Hematopoietic multipotent progenitor cell (in vitro differentiated cells): ENCODE measurements around the gene RIMS1. TPM values are rescaled to one million over a fixed set of nuclear protein-coding genes. Genes with fewer than 3 reads are reported as not detected.

Source experiments
- DNase-seq, 3 donors: peaks; one replicate each; pipeline ENCODE4 v3.0.0-alpha.2; 2011 to 2015; ENCODE audit warnings: low read depth in 2 of 3, low spot score in 2 of 3
- total RNA-seq: library from RNA; depleted of rRNA; stranded (reverse); fragments of >200 nt; gene quantifications from one replicate; pipeline ENCODE4 v1.2.3, GENCODE V29; 2012

The RIMS1 gene
- total RNA-seq, 1 donor: under 0.01 TPM

DNA sequence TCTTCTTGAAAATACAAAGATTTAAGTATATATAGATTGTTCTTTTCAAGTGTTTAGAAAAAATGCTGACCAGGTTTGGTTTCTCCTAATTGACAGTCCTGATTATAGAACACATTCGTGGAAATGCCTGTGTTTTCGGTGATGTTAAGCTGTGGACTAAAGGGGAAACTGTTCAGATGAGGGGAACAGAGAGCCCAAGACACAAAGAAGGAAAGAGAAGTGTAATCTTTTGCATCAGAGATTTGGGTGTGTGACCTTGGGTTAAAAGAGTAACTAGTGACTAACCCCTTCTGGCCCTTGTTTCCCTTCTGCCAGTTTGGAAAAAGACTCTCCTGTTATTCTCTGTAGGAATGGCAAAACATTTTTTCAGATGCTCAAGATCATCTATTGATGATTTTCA lies 331.3 kb downstream of the RIMS1 start:
- DNase-seq: no peak

DNA sequence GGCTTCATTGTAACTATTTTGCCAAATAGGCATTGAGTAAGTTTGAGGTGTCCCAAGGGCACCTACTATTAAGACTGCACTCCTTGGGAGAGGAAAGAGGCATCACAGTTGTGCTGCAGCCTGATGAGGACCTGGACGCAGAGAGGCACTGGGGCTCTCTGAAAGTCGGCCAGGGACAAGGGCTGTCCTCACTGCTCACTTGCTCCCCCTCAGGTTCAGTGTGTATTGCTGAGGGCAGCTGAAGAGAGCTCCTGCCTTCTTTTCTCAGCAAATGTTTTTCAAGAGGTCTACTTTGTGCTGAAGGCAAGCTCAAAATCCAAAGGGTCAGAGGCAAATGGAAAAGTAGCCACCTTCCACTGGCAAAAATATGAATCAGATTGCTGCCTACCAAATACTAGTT lies 331.8 kb downstream of the RIMS1 start:
- no peak for DNase-seq

DNA sequence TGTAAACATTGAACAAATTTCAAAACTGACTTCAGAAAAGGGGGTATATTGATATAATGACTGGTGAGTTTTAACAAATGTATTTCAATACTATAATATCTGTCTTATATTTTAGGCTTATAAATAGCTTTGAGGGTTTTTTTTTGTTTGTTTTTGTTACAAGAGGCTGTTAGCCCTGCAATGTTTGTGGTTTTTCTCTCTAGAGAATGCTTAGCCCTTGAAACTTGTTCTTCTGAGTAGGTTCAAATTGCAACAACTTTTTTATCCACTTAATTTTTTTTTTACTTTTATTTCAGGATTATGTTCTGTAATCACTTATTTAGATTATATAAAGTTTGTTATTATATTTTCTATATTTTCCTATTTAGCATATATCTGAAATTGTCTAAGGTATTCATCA lies 333.2 kb downstream of the RIMS1 start:
- no peak for DNase-seq

DNA sequence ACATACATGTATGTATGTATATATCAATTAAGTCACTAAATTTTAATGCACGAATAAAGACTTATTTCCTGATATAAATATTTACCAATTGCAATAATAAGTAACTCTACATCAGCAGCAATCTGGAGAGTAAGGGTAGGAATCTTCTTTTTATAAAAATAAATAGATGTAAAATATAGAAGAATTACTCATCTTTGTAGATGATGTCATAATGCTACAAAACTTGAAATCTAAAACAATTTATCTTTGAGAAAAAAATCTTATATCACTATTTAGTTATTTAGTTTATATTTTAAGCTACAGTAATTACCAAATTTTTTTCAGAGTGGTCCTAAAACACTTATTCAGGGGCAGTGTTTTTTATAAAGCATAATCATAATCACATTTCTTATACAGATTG lies 351.7 kb downstream of the RIMS1 start:
- no peak for DNase-seq

DNA sequence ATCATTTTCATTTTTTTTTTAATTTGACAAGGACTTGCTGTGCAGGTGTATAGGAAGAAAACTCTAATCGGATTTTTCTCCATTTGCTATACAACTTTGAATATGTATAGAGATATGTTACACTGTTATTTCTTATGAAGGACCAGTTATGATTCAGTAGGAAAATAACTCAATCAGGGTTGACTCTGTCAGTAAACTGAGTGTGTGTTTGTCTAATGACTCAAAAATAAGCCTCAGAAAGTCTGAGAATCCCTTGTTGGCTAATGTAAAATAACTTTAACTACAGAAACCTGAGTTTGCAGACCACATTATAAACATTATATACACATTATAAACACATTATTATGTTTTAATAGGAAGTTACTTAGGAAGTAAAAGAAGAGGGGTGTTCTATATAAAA lies 352.6 kb downstream of the RIMS1 start:
- DNase-seq: no peak

DNA sequence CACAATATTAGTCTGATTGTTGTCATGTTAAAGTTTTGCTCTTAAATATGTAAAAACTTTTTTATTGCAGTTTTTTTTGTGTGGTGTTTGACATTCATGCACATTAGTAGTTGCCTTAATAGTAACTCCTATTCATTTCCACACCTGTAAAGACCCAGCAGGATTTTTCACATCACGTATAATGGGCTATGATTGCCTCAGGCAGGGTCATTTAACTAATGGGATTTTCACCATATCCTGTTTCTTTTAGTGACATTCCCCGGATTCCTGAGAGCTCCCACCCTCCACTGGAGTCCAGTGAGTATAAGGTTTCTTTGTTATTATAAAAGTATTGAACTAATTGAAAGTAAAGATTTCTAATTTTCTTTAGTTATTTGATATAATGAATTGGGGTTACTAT lies 359.2 kb downstream of the RIMS1 start:
- DNase-seq: no peak

DNA sequence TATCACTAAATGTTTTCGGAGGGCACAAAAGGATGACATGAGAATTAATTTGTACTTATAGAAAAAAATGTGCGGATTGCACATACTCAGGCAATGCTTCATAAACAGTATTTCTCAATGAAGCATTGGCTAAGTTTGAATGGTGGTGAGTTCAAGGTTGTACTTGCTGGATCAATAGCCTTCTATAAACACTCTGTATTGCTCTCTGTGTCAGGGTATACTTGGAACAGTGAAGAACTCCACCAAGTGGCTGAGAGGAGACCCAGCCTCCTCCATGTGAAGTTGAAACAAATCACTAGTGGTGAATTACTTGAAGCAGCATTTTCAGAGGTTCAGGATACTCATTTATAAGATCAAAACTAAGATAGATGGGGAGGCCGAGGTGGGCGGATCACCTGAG lies 360.6 kb downstream of the RIMS1 start:
- DNase-seq: no peak

DNA sequence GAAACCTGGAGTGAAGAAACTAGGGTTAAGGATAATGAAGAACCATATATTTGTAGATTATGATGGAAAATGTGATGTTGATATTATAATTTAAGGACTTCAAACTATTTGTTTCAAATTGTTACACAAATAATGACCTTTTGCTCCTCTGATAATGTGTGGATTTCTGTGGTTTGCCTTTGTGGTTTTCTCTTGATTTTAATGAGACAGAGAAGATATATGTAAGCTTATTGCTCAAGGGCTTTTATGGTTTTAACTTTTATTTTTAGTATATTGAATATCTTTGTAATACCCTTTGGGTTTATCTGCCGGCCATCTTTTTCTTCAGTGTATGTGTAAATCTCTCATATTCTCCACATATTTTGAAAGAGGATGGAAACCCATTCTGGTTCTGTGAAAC lies 362.3 kb downstream of the RIMS1 start:
- no peak for DNase-seq

DNA sequence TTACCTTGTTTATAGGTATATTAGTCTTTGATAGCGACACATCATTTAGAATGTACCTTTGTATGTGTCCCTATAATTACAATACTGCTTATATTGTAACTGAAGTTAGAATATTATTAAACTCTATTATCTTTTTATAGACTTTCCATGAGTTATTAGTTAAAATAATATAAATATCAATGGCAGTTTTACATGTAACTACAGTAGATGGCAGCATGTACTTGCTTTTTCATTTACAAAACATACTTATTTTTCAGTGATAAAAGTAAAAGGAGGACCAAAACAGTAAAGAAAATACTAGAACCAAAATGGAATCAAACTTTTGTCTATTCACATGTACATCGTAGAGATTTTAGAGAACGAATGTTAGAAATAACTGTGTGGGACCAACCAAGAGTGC lies 364.3 kb downstream of the RIMS1 start:
- DNase-seq: no peak

DNA sequence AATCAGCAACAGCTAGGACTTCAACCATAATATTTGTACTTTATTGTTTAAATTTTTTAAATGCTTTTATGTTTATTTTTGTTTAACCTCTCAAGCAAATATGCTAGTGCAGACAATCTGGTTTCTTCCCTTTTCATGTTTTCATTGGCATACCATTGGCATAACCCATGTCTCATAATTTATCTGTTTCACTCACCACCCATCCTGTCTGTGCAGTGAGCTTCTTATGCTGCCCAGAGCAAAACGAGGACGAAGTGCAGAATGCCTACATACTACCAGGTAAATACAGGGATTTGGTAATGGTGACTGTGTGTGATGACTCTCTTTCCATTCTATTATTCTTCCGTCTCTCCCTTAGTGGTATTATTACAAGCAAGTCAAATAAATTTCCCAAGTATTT lies 374.1 kb downstream of the RIMS1 start:
- DNase-seq: no peak

DNA sequence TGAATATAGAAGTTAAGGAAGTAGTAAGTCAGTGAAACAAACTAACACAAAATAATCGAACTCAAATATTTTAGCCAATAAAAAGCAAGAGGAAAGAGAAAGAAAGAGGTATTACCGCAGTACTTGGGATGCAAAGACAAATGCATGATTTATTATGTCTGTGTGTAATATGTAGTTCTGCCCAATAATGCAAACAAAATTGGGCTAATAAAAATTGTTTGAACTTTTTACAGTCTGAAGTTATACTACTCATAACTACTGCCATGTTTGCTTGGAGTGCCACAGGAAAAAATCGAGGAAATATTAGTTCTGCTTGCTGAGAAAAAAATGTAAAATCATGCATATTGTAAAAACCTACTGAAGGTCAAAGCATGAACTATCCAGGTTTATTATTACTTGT lies 375.2 kb downstream of the RIMS1 start:
- no peak for DNase-seq

DNA sequence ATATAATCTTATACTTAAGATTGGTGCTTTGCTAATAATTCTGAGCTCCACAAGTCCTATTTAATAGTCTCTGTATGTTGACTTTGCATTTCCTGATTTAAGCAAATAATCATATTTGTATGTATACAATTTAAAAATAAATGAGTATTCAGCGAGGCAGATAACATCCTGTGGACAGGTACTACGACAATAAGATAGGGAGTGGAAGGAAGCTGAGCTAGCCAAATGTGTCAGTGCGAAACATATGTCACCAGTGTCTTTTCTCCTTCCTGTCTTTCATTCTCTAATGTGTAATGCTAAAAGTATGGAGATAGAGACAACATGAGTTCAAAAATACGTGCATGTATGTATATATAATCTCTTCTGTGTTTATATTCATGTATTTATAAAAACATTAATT lies 375.9 kb downstream of the RIMS1 start:
- DNase-seq: no peak

DNA sequence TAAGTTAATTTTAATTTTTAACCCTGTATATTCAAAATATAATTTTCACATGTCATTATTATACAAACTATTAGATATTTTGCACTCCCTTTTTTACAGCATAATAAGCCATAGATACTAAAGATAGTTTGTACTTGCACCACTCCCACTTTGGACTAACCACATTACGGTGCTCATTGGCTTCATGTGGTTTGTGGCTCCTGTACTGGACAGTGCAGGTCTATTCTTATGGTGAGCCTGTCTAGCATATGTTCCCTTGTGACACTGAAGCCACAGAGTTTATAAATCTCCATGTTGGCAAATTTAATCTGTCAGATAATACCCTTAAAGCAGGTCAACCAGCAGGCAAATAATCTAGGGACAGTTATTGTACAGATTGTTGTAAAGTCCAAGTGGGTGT lies 381.1 kb downstream of the RIMS1 start:
- no peak for DNase-seq

DNA sequence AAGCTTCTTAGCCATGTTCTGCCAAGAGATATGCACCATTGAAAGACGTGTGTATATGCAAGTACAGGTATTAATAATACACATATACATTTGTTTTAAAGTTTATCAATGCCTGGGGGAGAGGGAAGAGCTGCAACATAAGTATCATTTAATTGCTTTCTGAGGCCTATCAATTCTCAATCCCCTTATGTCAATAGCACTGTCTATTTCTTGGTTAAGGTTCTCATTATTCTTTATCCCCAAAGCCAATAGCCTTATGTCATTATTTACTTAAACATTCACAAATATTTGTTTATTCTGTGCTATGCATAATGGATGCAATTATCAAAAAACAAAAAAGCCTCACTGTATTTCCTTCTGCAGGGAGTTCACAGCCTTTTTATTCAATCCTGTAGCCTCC lies 385.2 kb downstream of the RIMS1 start:
- no peak for DNase-seq

DNA sequence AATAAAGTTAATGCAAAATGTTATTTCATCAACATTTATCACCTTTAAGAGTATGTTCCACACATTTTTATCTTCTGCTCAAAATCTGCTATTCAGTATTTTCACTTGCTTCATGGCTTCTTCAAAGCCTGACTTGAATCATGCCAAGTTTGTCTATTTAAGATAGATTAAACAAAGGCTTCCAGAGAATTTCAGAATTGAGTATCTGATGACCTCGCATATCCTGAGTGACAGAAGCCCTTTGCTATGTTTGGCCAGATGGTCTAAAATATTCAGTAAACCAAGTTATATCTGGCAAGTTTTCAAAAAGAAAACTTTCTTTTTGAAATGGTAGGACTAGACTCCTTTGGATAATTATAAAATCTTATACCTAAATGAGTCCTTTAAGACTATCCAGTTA lies 386.6 kb downstream of the RIMS1 start:
- DNase-seq: no peak

DNA sequence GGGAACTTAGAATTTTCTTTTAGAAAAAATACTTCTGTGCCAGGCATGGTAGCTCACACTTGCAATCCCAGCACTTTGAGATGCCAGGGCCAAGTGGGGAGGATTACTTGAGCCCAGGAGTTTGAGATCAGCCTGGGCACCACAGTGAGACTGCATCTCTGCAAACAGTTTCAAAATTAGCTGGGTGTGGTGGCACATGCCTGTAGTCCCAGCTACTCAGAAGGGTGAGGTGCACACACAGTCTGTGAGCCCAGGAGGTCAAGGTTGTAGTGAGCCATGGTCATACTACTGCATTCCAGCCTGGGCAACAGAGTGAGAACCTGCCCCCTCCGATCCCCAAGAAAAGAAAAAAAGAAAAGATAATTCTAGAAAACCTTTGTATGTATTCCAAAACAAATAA lies 389.5 kb downstream of the RIMS1 start:
- no peak for DNase-seq

DNA sequence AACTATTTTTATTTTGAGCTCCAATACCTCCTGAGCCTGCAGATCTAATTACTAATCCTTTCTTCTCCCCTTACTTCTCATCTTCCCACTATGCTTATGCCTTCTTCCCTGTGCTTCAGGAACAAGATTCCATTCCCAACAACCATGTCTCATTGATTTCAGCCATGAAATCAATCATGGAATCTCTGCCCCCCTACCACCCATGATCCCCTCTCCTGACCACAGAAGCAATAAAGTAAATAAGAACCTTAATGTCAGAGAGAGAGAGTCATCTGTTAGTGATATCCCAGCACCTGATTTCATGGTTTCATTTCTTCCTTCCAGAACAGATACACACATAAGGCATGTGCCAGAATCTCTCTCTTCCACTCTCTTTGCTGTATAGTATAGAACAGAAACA lies 395.9 kb downstream of the RIMS1 start:
- no peak for DNase-seq

DNA sequence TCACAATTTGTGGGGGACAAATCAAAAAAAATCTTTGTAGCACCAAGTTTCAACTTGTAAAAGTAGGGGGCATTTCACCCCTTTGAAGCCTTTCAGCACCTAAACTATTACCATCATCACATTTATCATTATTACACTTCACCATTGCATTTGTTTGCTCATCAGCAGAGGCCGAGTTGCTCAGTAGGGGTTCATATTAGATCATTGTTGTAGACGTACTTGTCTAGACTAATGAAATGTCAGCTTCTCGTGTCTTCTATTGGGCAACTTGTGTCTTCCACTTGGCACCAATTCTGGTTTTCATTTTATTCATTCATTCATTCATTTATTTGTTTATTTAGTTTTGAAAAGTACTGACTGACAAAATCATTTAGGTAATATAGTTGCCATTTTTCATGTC lies 397.2 kb downstream of the RIMS1 start:
- no peak for DNase-seq

DNA sequence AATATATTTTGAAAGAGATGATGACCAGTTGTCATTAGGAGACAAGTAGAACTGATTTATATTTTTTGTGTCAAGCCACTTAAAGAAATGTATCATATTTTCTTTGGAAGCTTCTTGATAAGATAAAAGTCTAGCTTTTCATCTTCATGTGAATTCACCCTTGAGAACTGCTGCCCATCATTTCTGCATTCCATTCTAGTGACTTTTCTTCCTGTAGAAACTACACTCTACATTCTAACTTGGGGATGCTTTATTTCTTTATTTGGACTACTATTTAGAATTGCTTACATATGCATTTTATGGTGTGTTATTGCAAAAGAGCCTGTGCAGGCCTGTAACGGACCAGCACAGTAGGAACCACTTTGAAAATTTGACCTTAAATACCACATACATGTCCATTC lies 400.6 kb downstream of the RIMS1 start:
- no peak for DNase-seq

DNA sequence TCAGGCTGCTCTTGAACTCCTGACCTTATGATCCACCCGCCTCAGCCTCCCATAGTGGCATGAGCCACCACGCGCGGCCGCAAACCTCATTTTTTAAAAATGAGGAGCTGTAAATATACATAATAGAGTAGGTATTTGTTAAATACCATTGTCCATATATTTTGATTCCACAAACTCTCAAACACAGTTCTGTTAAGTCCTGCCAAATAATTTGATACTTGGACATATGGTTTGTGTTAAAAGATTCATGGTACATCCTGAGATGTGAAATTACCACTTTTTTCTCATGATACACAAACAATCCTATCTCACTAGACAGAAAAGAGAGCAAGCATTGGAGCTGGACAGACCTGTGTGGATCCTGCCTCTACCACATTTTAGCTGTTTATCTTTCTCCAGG lies 401.5 kb downstream of the RIMS1 start:
- no peak for DNase-seq

DNA sequence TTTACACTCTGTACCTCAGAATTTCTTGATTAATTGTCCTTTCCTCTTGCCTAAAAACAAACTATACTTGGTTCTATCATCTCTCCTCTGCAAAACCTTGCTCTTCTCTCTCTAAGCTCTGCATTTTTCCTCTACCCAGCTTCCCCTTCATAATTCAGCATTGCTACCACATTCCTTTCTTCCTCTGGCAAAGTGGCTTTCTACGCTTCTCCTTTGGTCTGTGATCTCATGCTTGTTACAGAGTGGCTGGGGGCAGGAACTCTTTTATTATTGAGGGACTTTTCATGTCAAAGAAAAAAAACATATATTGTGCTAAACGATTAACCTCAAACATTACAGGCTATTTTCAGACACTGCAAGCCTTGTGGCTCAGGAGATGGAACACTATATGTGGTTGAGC lies 402.2 kb downstream of the RIMS1 start:
- no peak for DNase-seq

DNA sequence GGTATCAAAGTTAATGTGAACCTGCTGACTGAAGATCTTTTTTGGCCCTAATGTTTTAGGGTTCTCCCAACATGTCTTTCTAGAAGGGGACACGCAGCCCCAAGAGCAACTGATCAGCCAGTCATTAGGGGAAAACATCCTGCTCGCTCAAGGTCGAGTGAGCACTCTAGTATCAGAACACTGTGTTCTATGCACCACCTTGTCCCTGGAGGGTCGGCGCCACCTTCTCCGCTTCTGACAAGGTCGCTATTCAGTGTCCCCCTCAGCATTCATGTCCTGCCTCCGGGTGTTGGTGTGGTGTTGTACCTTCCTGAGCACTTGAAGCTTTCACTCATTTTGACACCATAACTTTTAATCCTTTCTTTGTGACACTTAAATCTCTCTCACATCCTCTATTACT lies 404.3 kb downstream of the RIMS1 start:
- DNase-seq: no peak

DNA sequence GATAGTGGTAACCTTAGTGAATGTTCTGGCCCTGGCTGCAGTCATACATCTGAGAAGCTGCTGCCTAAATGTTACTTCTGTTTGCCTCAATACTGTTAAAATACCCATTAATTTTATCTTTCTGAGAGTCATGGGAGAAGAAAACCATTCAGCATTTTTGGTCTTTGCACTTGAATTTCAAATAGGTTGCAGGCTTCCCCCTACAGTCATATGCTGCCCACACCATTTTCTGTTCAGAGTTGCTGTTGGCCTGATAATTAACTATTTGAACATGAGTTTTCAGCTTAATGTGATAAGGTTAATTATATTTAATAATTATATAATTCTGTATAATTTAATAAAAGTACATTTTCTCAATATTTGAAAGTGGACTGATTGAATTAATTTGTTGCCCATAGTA lies 410.0 kb downstream of the RIMS1 start:
- no peak for DNase-seq

DNA sequence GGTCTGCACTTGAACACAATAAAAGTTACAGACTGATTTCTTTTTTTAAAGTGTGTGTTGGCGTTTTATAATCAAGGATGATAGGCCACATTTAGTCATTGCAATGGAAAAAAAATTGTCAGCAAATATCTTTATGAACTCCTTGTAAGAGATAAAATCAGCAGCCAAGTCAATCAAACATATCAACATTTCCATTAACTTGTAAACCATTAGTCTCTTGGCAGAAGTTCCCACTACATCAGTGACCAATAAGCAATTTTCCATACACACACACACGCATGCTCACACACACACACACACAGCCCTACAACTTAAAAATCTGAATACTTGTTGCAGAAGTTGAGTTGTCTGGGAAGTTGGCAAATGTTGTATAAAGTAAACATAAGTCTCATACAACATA lies 419.6 kb downstream of the RIMS1 start:
- DNase-seq: no peak
